ENCODE results near the gene ANKRD33. TPM values are rescaled to one million over a fixed set of nuclear protein-coding genes. Genes with fewer than 3 reads are reported as not detected.

Gene ANKRD33
- total RNA-seq, 2 experiments from 2014 or later = not detected

- DNase-seq = peak; percentile 55
- no peaks in the 10 kb centered on the region for H3K36me3 Mint-ChIP-seq (ENCODE audit: low read depth)
- peaks cover 5% of the 10 kb centered on the region for H3K4me1 Mint-ChIP-seq
- no peak overlapping the region for H3K27ac Mint-ChIP-seq
- peak overlapping the region; percentile 27 for H3K4me3 Mint-ChIP-seq
- H3K27me3 Mint-ChIP-seq = peaks cover 8% of the 10 kb centered on the region
- CTCF ChIA-PET = interaction anchor here (1.0 to 3.1 kb wide), 11 partner anchors 8 to 102 kb away, joined by 3 to 10 read pairs (median 5); no protein-coding TSS in a partner anchor
- POLR2A ChIA-PET = no interaction called here
- H3K9me3 Mint-ChIP-seq = no peaks in the 10 kb centered on the region
Observed at GRCh38 chr12:51923506-51924365, 35.8 kb downstream of the ANKRD33 start.

- DNase-seq = no peak
- Mint-ChIP-seq H3K9me3 (no peaks in the 10 kb centered on the region), H3K27ac (no peak overlapping the region), H3K27me3 (peaks cover 8% of the 10 kb centered on the region), H3K4me1 (peaks cover 5% of the 10 kb centered on the region), H3K36me3 (ENCODE audit: low read depth) (no peaks in the 10 kb centered on the region), H3K4me3 (no peak overlapping the region)
- ChIA-PET CTCF (interaction anchor here (1.4 kb wide), 1 partner anchor 46 kb away, joined by 5 read pairs; no protein-coding TSS in a partner anchor), POLR2A (no interaction called here)
Observed at GRCh38 chr12:51924551-51925319, 36.8 kb downstream of the ANKRD33 start.

GRCh38 chr12:51925346-51926063, 37.6 kb downstream of the ANKRD33 start:
- CTCF ChIA-PET = interaction anchor here (0.7 to 2.4 kb wide), 4 partner anchors 40 to 100 kb away, joined by 3 to 19 read pairs (median 4); no protein-coding TSS in a partner anchor
- DNase-seq = no peak
- Mint-ChIP-seq H3K36me3 (ENCODE audit: low read depth) (no peaks in the 10 kb centered on the region), H3K9me3 (no peaks in the 10 kb centered on the region), H3K27ac (no peak overlapping the region), H3K27me3 (peaks cover 9% of the 10 kb centered on the region), H3K4me3 (no peak overlapping the region), H3K4me1 (peaks cover 5% of the 10 kb centered on the region)
- POLR2A ChIA-PET = no interaction called here

GRCh38 chr12:51926064-51926632, 38.2 kb downstream of the ANKRD33 start:
- CTCF ChIA-PET = interaction anchor here (0.7 to 2.4 kb wide), 8 partner anchors 10 to 99 kb away, joined by 3 to 19 read pairs (median 4); no protein-coding TSS in a partner anchor
- Mint-ChIP-seq H3K36me3 (ENCODE audit: low read depth) (no peaks in the 10 kb centered on the region), H3K9me3 (no peaks in the 10 kb centered on the region), H3K4me1 (peaks cover 5% of the 10 kb centered on the region), H3K4me3 (no peak overlapping the region), H3K27me3 (peaks cover 11% of the 10 kb centered on the region), H3K27ac (no peak overlapping the region)
- POLR2A ChIA-PET = no interaction called here
- no peak for DNase-seq

GRCh38 chr12:51926718-51927117, 38.8 kb downstream of the ANKRD33 start:
- H3K36me3 Mint-ChIP-seq (ENCODE audit: low read depth) = no peaks in the 10 kb centered on the region
- peaks cover 14% of the 10 kb centered on the region for H3K27me3 Mint-ChIP-seq
- H3K27ac Mint-ChIP-seq = no peak overlapping the region
- no peak overlapping the region for H3K4me3 Mint-ChIP-seq
- CTCF ChIA-PET = interaction anchor here (0.9 to 2.4 kb wide), 12 partner anchors 10 to 98 kb away, joined by 3 to 19 read pairs (median 4); no protein-coding TSS in a partner anchor
- POLR2A ChIA-PET = no interaction called here
- peak; percentile 68 for DNase-seq
- H3K9me3 Mint-ChIP-seq = no peaks in the 10 kb centered on the region
- peaks cover 5% of the 10 kb centered on the region for H3K4me1 Mint-ChIP-seq

- Mint-ChIP-seq H3K4me3 (no peak overlapping the region), H3K9me3 (no peaks in the 10 kb centered on the region), H3K27ac (no peak overlapping the region), H3K36me3 (ENCODE audit: low read depth) (no peaks in the 10 kb centered on the region), H3K4me1 (no peaks in the 10 kb centered on the region), H3K27me3 (peaks cover 19% of the 10 kb centered on the region)
- no peak for DNase-seq
- POLR2A ChIA-PET = no interaction called here
- CTCF ChIA-PET = interaction anchor here (1.6 kb wide), 1 partner anchor 9 kb away, joined by 6 read pairs; no protein-coding TSS in a partner anchor
Observed at GRCh38 chr12:51932218-51933076, 44.5 kb downstream of the ANKRD33 start.

- Mint-ChIP-seq H3K27me3 (peaks cover 19% of the 10 kb centered on the region), H3K4me1 (no peaks in the 10 kb centered on the region), H3K9me3 (no peaks in the 10 kb centered on the region), H3K27ac (no peak overlapping the region), H3K4me3 (no peak overlapping the region), H3K36me3 (ENCODE audit: low read depth) (no peaks in the 10 kb centered on the region)
- CTCF ChIA-PET = interaction anchor here (1.1 to 1.3 kb wide), 2 partner anchors 11 to 12 kb away, joined by 3 read pairs; no protein-coding TSS in a partner anchor
- POLR2A ChIA-PET = no interaction called here
- DNase-seq = no peak
Observed at GRCh38 chr12:51934080-51934479, 46.2 kb downstream of the ANKRD33 start.

GRCh38 chr12:51937926-51938325, 50.0 kb downstream of the ANKRD33 start:
- no peak for DNase-seq
- H3K4me1 Mint-ChIP-seq = no peaks in the 10 kb centered on the region
- no peak overlapping the region for H3K27ac Mint-ChIP-seq
- H3K27me3 Mint-ChIP-seq = peaks cover 20% of the 10 kb centered on the region
- H3K36me3 Mint-ChIP-seq (ENCODE audit: low read depth) = no peaks in the 10 kb centered on the region
- no peaks in the 10 kb centered on the region for H3K9me3 Mint-ChIP-seq
- ChIA-PET POLR2A (no interaction called here), CTCF (interaction anchor here (0.6 to 1.0 kb wide), 2 partner anchors 11 to 40 kb away, joined by 3 read pairs; no protein-coding TSS in a partner anchor)
- no peak overlapping the region for H3K4me3 Mint-ChIP-seq

GRCh38 chr12:51938726-51939125, 50.8 kb downstream of the ANKRD33 start:
- no peak for DNase-seq
- H3K4me3 Mint-ChIP-seq = no peak overlapping the region
- H3K36me3 Mint-ChIP-seq (ENCODE audit: low read depth) = no peaks in the 10 kb centered on the region

GRCh38 chr12:51941011-51941581, 53.2 kb downstream of the ANKRD33 start:
- no peak overlapping the region for H3K27ac Mint-ChIP-seq
- H3K9me3 Mint-ChIP-seq = peaks cover 14% of the 10 kb centered on the region
- H3K36me3 Mint-ChIP-seq (ENCODE audit: low read depth) = peaks cover 3% of the 10 kb centered on the region
- no peaks in the 10 kb centered on the region for H3K4me1 Mint-ChIP-seq
- CTCF ChIA-PET = no interaction called here
- H3K4me3 Mint-ChIP-seq = no peak overlapping the region
- POLR2A ChIA-PET = no interaction called here
- no peak for DNase-seq
- peaks cover 24% of the 10 kb centered on the region for H3K27me3 Mint-ChIP-seq

More at GRCh38 chr12:51938726-51939125, 50.8 kb downstream of the ANKRD33 start:
- no peaks in the 10 kb centered on the region for H3K4me1 Mint-ChIP-seq
- ChIA-PET POLR2A (no interaction called here), CTCF (interaction anchor here (0.6 to 1.0 kb wide), 2 partner anchors 12 to 40 kb away, joined by 3 read pairs; no protein-coding TSS in a partner anchor)
- peaks cover 23% of the 10 kb centered on the region for H3K27me3 Mint-ChIP-seq
- no peak overlapping the region for H3K27ac Mint-ChIP-seq
- H3K9me3 Mint-ChIP-seq = no peaks in the 10 kb centered on the region

Data from activated CD4-positive, alpha-beta memory T cell treated with anti-CD3 and anti-CD28 coated beads, Interleukin-2, amount 10 ng/mL, durations not matched to agents 7 days and 5 days (primary cell).